GM21786 (cell line): ENCODE data around the gene CYP27A1.
A peak's percentile ranks its signal among the peaks of the same experiment; 100 is the strongest.
"Not testable (repeated sequence)": the region's sequence is repeated elsewhere in the genome, so short reads cannot be mapped to it uniquely, and the experiment has no call there.

Source experiments
- ATAC-seq: cut with Tn5 transposase; IDR thresholded peaks from one replicate; pipeline ENCODE4 v1.9.1; 2021; ENCODE audit not compliant: unreplicated experiment

CYP27A1 gene

DNA sequence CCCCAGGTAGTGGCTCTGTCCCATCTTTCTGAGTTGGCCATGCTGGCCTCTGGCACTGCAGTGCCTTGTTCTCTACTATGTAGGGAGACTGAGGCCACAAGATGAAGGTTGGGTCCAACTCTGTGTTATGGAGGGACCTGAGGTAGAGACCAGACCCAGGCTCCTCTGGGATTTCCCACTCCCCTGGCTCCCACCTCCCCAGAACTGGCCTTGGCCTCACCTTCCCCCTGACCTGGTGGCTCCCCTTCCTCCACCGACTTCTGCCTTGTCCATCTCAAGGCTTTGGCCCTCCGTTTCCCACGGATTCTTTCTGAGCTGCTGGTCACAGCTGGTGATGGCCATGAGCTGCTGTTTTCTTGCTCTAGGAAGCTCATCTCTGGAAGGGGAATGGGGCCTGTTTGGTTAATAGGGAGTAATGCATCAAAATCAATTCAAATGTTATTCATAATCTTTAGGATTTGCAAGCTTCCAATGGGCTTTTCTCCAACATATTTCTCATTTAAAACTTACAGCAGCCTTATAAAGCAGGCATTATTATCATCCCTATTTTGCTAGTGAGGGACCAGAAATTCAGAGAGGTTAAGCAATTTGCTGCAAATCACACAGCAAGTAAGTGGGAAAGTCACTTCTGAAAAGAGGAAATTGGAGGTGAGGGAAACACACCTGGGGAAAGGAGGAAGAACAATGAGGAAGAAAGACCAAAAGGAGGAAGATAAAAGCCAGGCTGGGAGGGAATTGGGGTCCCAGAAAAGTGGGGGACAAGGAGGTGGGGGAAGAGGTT lies 48.8 kb downstream of the CYP27A1 start:
- no peak for ATAC-seq

DNA sequence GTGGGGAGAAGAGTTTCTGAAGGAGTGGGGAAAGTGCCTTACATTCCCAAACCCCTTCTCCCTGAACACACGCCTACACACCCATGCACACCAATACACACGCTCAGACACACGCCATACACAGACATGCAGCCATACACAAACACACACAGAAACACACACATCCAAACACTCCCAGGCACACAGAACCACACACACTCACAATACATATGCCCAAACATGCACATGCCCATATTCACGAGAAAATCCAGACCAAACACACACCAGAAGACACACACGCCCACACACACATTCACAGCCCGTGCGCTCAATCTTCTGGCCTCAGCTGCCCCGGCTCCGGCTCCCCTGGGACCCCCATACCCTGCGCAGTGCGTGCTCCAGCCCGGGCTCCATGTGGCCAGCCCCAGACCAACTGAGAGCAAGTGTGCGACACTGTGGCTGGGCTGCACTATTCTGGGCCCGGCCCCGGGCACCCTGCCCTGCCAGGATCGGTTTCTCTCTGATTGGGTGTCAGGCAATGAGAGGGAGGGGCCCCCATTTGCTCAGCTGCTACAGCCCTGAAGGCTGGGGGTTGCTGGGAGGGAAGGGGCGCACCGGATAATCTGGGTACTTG lies 49.5 kb downstream of the CYP27A1 start, which contains the start of gene PRKAG3:
PRKAG3 (minus strand) TSS at position 426 of the 613 bp plus-strand sequence.
- ATAC-seq: no peak

DNA sequence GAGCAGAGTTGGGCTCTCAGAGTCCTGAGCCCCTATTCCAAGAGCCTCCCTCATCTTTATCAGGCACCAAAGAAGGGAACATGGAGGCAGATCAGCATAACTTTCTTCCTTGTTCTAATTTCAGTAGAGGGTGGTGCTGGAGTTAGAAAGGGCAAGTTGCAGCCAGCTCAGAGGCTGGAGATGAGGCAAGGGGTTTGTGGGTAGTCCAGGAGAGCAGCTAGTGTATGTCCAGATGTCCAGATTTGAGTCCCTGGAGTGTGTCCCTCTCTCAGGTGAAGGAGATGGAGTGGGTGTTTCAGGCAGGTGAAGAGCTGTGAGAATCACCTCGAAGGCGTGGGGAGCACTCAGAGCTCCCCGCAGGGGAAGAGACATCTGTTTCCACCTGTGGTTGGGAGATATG lies 50.1 kb downstream of the CYP27A1 start:
- ATAC-seq: no peak

DNA sequence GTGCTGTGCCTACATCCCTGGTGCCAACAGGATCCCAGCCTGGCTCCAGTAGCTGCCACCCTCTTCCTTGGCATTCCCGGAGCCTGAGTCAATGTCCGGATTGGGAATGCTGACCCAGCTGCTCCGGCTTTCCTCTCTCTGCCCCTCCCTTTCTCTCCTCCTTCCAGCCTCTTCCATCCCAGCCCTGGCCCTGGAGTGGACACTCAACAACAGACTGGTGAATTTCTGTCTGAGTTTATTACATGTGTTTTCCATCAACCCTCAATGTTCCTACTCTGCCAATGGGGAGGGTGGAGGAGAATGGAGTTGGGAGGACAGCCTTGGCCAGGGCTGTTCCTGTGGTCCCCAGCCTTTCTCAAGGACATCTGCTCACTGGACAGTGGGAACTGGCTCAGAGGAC lies 50.6 kb downstream of the CYP27A1 start:
- no peak for ATAC-seq

DNA sequence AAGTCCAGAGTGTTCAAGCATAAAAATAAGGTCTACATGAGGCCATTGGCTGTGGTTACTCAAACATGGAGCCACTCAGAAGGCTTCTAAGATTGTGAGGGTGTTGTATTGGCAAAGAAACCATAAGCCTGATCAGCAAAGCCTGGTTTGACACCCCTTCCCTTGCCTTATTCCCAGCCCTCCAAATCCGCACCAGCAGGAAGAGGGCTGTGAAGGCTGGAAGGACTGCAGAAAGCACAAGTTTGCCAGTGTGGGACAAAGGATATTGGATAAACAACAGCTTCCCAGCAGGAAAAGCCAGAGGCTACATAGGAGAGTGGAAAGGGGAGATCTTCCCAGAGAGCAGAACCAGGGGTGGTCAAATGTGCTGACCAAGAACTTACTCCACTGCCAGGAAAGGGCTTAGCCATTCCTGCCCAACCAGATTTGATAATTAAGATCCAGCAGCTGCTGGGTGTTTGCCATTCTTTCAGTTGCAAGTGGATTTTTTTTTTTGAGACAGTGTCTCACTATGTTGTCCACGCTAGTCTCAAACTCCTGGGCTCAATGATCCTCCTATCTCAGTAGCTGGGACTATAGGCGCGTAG lies 51.2 kb downstream of the CYP27A1 start:
- no peak for ATAC-seq

DNA sequence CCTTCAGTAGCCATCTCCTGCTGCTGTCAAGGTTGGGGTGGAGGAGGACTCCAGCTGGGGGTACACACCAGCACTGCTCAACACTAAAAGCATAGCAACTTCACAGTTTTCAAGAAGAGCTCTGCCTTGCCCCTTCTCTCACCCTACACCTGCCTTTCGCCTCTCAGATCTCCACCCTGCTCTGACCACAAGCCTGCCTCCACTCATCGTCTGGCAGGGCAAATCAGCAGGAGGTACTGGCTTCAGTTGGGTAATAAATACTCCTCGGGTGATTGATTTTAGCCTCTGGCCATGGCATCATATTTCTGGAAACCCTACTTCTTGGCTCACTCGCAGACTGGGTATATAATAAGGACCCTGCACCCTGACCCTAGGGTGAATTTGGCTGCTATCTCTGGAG lies 52.7 kb downstream of the CYP27A1 start:
- ATAC-seq: no peak

DNA sequence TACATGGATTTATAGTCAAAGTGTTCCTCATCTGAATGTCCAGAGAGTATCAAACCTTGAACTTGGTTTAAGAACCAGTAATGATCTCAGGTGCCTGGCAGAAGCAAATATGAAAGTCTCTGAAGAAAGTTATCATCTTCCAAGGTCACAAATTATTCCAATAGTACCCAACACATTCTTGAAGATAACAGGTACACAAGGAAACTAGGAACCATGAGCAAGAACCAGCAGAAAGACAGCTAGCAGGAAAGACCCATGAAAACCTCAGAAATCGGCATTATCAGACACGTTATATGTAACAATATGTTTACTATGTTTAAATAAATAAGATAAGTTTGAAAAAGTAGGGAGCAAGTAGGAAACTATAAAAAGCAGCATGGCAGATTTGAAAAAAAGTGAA lies 55.5 kb downstream of the CYP27A1 start:
- ATAC-seq: no peak

DNA sequence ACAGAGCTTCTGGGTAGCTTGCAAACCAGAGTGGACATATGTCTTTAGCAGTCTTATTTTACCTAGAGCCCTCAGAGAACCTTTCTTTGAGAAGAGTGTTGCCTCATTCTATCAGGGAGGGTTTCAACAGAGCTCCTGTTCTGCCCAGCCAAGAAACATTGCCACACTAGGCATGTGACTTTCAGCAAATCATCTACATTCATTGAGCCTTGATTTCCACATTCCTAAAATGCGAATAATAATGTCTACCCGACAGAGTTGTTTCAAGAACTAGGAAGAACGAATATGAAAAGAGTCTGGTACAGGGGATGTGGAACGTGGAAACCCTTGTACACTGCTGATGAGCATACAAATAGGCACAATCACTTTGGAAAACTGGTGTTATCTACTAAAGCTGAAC lies 57.5 kb downstream of the CYP27A1 start:
- no peak for ATAC-seq

DNA sequence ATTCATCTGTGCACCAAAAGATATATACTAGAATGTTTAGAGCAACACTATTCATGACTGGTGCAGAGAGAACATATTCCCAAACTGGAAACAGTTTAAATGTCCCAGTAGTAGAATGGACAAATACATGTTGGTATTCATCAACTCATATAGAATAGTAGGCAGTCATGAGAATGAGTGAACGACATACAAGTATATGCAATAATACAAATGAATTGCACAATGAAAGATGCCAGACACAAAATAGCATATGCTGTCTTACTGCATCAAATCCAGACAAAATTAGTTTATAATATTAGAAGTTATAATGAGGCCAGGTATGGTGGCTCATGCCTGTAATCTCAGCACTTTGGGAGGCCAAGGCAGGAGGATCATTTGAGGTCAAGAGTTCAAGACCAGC lies 57.9 kb downstream of the CYP27A1 start:
- ATAC-seq: no peak

DNA sequence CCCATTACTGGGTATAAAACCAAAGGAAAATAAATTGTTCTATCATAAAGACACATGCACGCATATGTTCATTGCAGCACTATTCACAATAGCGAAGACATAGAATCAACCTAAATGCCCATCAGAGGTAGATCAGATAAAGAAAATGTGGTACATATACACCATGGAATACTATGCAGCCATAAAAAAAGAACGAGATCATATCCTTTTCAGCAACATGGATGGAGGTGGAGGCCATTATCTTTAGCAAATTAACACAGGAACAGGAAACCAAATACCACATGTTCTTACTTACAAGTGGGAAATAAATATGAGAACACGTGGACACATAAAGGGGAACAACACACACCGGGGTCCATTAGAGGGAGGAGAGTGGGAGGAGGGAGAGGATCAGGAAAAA lies 62.4 kb downstream of the CYP27A1 start:
- ATAC-seq: not testable (repeated sequence)

DNA sequence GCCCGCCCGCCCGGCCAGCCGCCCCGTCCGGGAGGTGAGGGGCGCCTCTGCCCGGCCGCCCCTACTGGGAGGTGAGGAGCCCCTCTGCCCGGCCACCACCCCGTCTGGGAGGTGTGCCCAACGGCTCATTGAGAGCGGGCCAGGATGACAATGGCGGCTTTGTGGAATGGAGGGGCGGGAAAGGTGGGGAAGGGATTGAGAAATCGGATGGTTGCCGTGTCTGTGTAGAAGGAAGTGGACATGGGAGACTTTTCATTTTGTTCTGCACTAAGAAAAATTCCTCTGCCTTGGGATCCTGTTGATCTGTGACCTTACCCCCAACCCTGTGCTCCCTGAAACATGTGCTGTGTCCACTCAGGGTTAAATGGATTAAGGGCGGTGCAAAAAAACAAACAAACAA lies 65.0 kb downstream of the CYP27A1 start:
- not testable (repeated sequence) for ATAC-seq

DNA sequence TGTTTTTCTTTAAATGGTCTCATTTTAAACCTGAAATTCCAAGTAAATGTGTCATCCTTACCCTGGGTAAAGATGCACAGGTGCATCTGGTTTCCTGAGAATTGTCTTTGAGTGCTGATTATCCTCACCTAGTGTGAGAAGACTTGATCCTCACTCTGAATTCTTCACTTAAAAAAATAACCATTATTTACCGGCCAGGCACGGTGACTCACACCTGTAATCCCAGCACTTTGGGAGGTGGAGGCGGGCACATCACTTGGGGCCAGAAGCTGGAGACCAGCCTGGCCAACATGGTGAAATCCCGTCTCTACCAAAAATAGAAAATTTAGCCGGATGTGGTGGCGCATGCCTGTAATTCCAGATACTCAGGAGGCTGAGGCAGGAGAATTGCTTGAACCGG lies 67.8 kb downstream of the CYP27A1 start:
- ATAC-seq: no peak

DNA sequence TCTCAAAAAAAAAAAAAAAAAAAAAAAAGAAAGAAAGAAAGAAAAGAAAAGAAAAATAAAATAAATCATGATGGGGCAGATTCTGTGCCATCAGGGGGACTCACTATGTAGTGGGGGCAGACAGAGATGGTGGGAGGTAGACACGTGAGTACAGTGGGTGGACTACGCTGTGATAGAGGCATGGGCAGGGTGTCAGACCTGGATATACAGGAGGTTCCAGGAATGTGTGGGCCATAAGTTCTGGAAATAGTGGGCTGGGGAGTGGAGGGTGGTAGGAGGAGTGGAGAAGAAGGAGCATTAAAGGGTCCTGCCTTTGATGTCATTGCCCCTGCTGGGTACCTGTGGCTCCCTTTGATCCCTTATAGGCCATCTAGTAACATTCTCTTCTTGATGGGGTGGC lies 68.8 kb downstream of the CYP27A1 start:
- ATAC-seq: no peak

DNA sequence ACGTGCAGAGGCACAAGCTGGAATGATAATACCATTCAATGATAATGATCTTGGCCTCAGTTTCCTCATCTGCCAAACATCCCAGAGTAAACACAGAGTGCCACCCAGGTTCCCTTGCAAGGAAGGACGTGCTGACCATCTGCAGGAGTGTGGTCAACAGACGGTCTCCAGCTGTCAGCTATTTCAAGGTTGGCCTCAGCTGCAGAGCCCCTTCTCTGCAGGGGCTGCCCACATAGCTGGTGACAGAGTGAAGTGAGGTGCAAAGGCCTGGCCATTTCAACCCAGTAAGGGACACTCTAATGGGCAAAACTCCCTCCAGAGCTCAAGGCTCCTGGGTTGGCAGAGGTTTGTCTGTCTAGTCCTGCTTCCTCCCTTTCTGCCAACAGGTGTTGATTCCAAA lies 69.3 kb downstream of the CYP27A1 start:
- ATAC-seq: no peak

DNA sequence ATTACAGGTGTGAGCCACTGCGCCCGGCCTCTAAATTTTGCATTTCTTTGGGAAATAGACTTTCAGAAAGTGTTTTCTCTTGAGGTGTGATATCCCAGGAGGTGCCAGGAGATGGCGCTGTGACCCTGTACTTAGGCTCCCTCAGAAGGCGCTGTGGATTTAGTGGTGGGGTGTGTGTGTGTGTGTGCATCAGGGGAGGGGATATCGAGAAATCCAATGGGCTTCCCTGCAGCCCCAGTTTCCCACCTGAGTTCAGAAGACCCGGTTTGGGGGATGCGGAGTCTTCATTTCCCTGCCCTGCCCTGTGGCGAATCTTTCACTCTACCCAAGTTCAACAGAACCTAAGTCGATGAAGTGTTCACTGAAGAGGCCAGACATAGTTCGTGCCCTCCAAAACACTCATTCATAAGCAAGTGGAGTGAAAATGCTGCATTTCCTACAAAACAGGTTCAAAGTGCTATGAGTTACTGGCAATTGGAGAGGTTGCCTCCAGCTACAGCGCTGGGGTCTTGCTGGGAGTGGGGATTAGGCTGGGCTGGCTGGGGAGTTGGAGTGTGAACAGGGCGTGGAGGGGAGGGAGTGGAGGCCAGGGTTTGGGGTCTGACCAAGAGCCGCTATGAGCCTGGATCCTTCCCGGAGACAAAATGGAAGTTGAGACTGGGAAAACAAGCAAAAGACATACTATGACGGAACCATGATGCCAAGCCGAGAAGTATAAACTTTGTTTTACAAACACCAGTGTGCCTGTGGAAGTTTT lies 71.1 kb downstream of the CYP27A1 start:
- peak; percentile 58 for ATAC-seq

DNA sequence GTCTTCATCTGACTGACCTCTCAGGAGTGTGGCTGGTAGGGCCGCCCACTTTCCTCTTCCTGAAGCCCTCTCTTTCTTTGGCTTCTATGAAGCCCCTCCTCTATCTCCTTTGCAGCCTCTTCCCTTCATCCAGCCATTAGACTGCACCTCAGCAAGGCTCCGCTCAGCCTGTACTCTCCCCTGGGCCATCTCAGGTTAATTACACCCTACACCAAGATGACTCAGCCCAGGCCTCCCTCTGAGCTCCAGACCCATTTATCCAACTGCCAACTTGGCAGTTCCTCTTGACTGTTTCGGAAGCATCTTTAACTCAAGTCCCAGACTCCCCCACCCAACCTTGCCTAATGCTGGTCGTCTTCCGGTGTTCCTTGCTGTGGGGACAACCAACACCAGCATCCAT lies 71.8 kb downstream of the CYP27A1 start:
- no peak for ATAC-seq

DNA sequence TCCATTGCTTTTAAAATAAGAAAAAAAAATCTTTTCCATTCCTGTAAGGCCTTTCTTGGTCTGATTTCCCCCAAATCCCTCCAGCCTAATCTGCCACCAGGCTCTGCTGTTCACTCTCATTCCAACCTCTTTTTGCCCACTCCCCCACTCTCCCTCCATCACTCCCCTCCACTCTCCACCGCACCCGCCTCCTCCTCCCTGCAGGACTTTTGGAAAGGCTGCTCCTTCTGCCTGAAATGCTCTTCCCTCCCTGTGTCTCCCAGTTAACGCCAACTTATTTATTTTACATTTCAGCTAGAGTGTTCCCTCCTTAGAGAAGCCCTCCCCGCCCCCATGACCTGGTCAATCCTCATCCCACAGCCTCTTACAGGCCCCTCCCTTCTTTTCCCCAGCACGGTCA lies 72.9 kb downstream of the CYP27A1 start:
- no peak for ATAC-seq

DNA sequence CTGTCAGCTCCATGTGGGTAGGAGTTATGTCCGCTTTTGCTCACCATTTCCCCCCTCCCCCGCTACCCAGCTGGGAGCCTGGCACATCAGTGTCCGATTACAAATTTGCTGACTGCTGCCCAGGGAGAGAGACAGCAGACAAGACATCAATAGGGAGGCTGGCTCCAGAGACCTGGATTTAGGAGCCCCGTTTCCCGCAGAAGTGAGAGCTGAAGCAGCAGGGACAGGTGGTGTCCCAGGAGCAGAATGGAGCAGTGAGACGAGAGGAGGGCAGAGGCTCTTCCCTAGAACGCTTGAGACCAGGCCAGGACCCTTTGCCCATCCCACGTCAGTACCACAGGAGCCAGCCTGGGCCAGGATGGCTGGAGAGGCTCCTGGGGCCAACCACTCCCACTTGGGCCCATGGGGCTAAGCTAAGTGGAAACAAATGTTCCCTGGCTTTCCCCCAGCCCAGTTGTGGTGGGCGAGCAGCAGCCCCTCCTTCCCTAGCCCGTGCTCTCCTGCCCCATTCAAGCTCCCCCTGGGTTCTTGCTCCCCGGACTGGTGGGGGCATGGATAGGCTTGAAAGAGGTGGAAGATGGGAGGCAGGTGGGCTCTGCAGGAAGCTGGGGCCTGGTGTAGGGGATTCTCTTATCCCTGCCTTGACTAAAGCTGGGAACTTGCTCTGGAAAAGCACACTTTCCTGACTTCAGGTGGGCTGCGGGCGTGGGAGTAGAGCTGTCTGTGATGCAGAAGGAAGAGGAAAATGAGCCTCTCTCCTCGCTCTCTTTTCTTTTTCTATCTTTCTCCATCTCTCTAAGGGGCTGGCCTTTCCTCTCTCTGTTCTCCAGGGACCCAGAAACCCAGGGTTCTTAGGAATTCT lies 73.6 kb downstream of the CYP27A1 start:
- no peak for ATAC-seq

DNA sequence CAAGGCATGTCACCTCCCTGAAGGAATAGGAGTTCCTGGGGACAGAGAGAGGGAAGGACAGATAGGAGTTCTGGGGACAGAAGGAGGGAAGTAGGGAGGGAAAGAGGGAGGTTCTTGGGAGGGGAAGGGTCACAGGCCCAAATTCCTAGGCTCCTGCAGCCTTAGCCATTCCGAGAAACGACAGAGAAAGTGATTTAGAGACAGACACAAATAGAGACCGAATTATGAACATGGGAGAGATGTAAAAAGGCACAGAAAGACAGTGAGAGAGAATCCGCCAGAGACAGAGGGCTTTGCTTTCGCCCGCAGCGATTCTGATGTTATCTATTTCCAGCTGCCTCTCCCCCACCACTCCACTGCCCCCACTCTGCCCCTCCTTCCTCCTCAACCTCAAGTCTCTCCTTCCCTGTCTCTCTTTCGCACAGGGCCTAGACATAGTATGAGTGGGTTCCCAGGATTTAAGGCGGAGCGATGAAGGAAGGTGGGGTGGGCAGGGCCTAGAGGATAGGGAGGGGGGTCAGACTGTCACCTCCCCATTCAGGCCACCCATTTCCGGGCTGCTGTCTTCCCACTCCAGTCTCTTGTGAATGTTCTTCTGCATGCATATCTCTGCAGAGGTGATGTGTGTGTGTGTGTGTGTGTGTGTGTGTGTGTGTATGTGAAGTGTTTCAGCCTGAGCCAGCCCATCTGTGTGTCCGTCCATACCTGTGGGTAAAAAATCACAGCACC lies 74.4 kb downstream of the CYP27A1 start:
- ATAC-seq: no peak

DNA sequence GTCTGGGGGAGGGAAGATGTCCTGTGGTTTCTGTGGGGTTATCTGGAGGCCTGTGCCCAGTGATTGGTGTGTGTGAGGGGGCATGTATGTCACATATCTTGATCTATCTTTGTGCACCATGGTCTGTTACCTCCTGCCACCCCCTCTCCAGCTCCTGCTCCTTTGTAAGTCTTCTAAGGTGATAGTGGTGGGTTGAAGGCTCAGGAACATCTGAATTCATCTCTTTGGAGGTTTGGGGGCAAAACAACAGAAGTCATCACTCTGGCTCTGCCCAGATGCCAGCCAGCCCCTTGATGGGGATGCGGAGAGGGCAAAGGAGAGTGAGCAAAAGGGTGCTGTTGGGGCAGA lies 74.9 kb downstream of the CYP27A1 start:
- ATAC-seq: no peak
